Effector CD8-positive, alpha-beta T cell (primary cell): Measurements from ENCODE around the gene SLC39A11.
"Not testable (repeated sequence)": the region's sequence is repeated elsewhere in the genome, so short reads cannot be mapped to it uniquely, and the experiment has no call there.

Experiments used
- DNase-seq: peaks from one replicate; lab custom pipeline; 2025; lab: John Stamatoyannopoulos, UW

SLC39A11 gene

GRCh38 chr17:72833128-72833765 lies 259.2 kb downstream of the SLC39A11 start:
- DNase-seq, result no peak

GRCh38 chr17:72832306-72832705 lies 260.2 kb downstream of the SLC39A11 start:
- no peak for DNase-seq

- DNase-seq, result no peak
These were observed 262.6 kb downstream of the SLC39A11 start for GRCh38 chr17:72829883-72830282.

GRCh38 chr17:72826602-72827001 lies 265.9 kb downstream of the SLC39A11 start:
- no peak for DNase-seq

DNA sequence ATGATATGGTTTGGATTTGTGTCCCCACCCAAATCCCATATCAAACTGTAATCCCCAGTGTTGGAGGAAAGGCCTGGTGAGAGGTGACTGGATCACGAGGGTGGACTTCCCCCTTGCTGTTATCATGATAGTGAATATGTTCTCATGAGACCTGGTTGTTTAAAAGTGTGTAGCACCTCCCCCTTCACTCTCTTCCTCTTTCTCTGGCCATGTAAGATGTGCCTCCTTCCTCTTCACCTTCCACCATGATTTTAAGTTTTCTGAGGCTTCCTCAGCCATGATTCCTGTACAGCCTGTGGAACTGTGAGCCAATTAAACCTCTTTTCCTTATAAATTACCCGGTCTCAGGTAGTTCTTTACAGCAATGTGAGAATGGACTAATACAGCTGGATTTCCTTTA lies 266.4 kb downstream of the SLC39A11 start:
- DNase-seq, result not testable (repeated sequence)

GRCh38 chr17:72825218-72825617 lies 267.3 kb downstream of the SLC39A11 start:
- no peak for DNase-seq

- not testable (repeated sequence) for DNase-seq
These were observed 268.2 kb downstream of the SLC39A11 start for GRCh38 chr17:72824267-72824666.

DNA sequence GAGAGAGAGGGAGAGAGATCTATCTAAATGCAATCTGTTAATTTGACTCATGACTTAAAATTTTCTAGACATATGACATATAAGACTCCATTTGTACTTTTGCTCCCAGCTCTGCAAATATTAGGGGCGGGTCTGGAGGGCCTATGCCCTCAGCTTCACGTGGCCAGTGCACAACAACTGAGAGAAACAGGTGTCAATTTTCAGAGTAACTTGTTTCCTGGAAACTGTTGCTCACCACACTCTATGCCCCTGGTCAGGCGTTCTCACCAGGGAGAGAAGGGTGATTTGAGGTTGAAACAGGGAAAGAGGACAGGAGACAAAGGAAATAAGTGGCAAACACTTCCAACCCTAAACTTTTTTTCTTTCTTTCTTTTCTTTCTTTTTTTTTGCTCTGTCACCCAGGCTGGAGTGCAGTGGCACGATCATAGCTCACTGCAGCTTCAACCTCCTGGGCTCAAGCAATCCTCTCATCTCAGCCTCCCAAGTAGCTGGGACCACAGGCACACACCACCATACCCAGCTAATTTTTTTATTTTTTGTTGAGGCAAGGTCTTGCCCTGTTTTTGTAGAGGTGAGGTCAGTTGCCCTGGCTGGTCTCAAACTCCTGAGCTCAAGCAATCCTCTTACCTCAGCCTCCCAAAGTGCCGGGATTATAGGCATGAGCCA lies 270.0 kb downstream of the SLC39A11 start:
- DNase-seq, result no peak

DNA sequence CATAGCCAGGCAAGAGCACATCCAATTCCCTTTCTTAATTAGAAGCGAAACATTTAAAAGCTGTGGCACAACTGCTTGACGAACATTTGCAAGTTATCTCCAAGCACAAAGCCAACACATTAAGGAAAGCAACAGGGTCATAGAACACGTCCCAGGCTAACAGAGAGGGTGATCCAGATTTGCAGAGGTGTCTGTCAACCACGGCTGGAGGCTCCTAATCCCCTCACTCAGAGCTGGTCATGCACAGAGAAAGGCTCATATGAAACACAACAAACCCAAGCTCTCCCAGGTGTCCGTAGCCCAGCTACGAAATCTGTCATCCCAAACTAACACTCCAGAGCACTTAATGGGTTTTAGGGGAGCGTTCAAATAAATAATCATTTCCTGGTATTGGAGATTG lies 276.1 kb downstream of the SLC39A11 start:
- DNase-seq, result no peak

DNA sequence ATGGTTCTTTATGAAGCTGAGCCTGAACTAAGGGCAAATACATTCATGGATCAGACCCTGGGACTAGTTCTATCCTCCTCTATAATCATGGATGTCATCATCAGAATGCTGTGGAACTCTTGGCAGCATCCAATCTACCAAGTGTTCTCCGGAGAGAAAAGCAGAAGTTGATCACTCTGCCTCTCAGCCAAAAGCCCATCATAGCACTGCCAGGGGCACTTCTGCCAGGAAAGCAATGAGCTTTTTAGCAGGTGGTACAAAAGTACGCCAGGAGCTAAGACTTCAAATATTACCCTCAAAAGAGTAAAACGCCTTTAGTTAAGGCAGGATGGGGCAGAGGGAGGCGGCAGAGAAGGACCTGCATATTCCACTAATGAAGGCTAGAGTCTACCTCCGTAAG lies 279.0 kb downstream of the SLC39A11 start:
- DNase-seq, result no peak

- DNase-seq, result no peak
These were observed 279.7 kb downstream of the SLC39A11 start for GRCh38 chr17:72812823-72813222.

- DNase-seq, result no peak
These were observed 280.4 kb downstream of the SLC39A11 start for GRCh38 chr17:72811976-72812687.

DNA sequence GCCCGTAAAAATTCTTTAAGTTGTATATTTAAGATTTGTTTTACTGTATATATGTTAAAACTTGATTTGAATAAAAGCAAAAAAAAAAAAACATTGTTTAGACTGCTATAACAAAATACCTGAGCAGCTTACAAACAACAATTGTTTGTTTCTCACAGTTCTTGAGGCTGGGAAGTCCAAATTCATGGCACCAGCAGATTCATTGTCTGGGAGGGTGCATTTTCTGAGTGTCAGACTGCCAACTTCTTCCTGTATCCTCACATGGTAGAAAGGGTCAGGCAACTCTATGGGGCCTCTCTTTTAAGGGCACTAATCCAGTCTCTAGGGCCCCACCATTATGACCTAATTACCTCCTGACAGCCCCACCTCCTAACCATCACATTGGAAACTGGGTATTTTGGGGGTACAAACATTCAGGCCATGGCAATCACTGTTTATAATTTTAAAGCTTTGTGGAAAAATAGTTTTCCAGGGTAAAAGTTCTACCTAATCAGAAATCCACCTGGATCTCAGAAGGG lies 281.4 kb downstream of the SLC39A11 start:
- no peak for DNase-seq

DNA sequence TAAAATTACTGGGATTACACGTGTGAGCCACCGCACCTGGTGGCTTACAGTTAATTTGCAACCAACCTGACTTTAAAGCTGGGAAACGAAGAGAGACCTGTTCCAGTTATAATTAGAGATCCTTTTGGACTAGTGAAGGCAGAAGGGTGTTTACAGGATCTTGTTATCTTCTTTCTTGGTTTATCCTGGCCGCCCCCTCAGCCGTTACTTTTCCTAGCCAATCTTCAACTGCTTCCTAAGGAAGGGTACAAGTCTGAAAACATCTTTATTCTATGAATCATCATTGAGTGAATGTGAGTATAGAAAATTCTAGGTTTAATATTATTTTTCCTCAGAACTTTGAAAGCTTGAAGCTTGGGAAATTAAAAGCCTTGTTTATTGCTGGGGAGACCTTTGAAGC lies 286.5 kb downstream of the SLC39A11 start:
- no peak for DNase-seq

DNA sequence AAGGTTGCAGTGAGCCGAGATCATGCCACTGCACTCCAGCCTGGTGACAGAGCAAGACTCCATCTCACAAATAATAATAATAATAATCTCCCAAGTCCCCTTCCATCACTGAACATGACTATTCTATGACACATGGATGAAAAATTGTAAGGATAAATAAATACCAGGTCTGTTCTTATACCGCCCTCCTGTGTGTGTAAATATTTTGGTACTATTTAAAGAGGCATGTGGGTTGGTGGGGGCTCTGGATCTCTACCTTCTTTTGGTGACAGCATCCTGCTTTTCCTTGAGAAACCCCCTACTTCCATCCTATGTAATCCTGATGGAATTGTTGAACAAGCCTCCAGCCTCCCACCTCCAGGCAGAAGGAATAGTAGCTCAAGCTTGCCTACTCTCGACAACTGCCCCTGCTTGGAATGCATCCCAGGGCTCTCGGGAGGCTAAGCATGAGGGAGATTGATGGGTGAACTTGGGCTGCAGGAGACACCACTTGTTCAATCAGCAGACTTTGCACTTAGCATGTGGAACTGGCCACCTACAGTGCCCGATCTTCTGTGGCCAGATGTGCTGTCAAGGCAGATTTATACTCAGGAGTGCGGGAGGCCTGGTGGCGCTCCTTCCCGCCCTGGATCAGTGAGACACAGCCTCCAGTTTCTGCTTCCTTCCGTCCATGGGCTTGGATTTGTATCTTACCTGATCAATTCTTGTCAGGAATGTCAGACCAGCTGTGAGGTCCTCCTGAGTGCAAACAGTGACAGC lies 287.4 kb downstream of the SLC39A11 start:
- no peak for DNase-seq

DNA sequence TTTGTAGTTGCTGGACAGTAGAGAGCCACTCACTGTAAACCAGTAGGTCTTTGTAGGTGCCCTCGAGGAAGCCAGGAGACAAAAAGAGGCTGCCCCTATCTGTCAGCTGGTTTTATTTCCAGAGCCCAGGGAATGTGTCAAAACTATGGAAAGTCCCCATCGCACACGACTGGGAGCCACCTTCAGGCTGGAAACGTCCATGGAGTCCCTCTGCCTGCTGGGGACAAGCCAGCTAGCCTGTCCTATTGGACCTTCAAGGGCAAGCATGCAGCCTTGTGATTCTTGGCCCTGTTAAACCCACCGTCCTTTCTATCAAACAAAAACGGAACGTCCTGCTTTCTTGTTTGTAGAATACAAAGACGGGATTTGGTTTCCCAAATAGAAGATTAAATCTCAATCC lies 289.8 kb downstream of the SLC39A11 start:
- DNase-seq, result no peak

- DNase-seq, result no peak
These were observed 295.3 kb downstream of the SLC39A11 start for GRCh38 chr17:72797142-72797541.

GRCh38 chr17:72795941-72796340 lies 296.5 kb downstream of the SLC39A11 start:
- no peak for DNase-seq

- no peak for DNase-seq
These were observed 298.3 kb downstream of the SLC39A11 start for GRCh38 chr17:72794152-72794551.

- no peak for DNase-seq
These were observed 299.7 kb downstream of the SLC39A11 start for GRCh38 chr17:72792771-72793170.

- DNase-seq, result no peak
These were observed 302.3 kb downstream of the SLC39A11 start for GRCh38 chr17:72790190-72790589.

DNA sequence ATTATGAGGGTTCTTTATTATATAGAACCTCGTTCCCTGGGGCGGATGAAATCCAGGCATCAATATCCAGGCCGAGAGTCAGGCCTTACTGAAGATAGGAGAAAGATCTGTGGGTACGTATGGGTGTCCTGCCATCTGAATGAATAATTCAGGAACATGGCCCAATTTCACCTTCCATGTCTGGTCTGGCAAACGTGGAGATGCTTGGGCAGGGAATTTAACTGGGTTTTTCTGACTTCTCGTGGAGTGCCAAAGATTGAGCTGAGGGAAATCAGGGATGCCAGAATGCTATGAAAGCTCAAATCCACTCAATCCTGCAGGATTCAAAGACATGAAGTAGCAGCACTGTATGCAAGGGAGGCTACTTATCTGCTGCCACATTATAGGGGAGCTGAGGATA lies 302.8 kb downstream of the SLC39A11 start:
- no peak for DNase-seq
